ENCODE results near the gene RBMS1. TPM values are rescaled to one million over a fixed set of nuclear protein-coding genes. Genes with fewer than 3 reads are reported as not detected.

The RBMS1 gene
- total RNA-seq, 1 donor from 2014 or later = 51.1 TPM

GRCh38 chr2:160362541-160362940 lies 131.1 kb downstream of the RBMS1 start:
- intact Hi-C loops (cut with DNase I) = no loop called here
- Histone ChIP-seq H3K9me3 (no peaks in the 10 kb centered on the region), H3K27me3 (no peaks in the 10 kb centered on the region), H3K4me3 (no peak overlapping the region), H3K36me3 (peaks cover 4 to 6% of the 10 kb centered on the region in 2 donors), H3K4me1 (peaks cover 0 to 30% of the 10 kb centered on the region in 2 donors), H3K27ac (no peak overlapping the region)
- no peak for TF ChIP-seq CTCF (IDR thresholded peaks at IDR 0.05)
- no peak for DNase-seq (ENCODE audit: low spot score in 2 of 2)

- intact Hi-C loops (cut with DNase I) = no loop called here
- no peak for DNase-seq (ENCODE audit: low spot score in 2 of 2)
- no peak for TF ChIP-seq CTCF (IDR thresholded peaks at IDR 0.05)
- H3K27ac ChIP-seq = no peak overlapping the region
- H3K9me3 ChIP-seq = no peaks in the 10 kb centered on the region
- no peak overlapping the region for H3K4me3 ChIP-seq
- no peaks in the 10 kb centered on the region for H3K27me3 ChIP-seq
- peaks cover 0 to 27% of the 10 kb centered on the region in 2 donors for H3K4me1 ChIP-seq
- H3K36me3 ChIP-seq = peaks cover 4 to 6% of the 10 kb centered on the region in 2 donors
Observed at GRCh38 chr2:160362018-160362417, 131.6 kb downstream of the RBMS1 start.

- peaks cover 0 to 14% of the 10 kb centered on the region in 2 donors for H3K4me1 ChIP-seq
- TF ChIP-seq CTCF (IDR thresholded peaks at IDR 0.05) = no peak
- H3K27ac ChIP-seq = no peak overlapping the region
- H3K4me3 ChIP-seq = no peak overlapping the region
- H3K9me3 ChIP-seq = no peaks in the 10 kb centered on the region
- DNase-seq (ENCODE audit: low spot score in 2 of 2) = no peak
- intact Hi-C loops (cut with DNase I) = no loop called here
- H3K27me3 ChIP-seq = no peaks in the 10 kb centered on the region
- no peaks in the 10 kb centered on the region for H3K36me3 ChIP-seq
Observed at GRCh38 chr2:160360089-160360757, 133.4 kb downstream of the RBMS1 start.

GRCh38 chr2:160358046-160358445 lies 135.6 kb downstream of the RBMS1 start:
- H3K27ac ChIP-seq = no peak overlapping the region
- H3K36me3 ChIP-seq = no peaks in the 10 kb centered on the region
- intact Hi-C loops (cut with DNase I) = no loop called here
- H3K4me1 ChIP-seq = peaks cover 0 to 7% of the 10 kb centered on the region in 2 donors
- no peak for DNase-seq (ENCODE audit: low spot score in 2 of 2)
- H3K4me3 ChIP-seq = no peak overlapping the region
- no peak for TF ChIP-seq CTCF (IDR thresholded peaks at IDR 0.05)
- H3K27me3 ChIP-seq = no peaks in the 10 kb centered on the region
- no peaks in the 10 kb centered on the region for H3K9me3 ChIP-seq

GRCh38 chr2:160356485-160356884 lies 137.1 kb downstream of the RBMS1 start:
- Histone ChIP-seq H3K27ac (no peak overlapping the region), H3K27me3 (no peaks in the 10 kb centered on the region), H3K9me3 (no peaks in the 10 kb centered on the region), H3K36me3 (no peaks in the 10 kb centered on the region), H3K4me1 (peaks cover 6 to 14% of the 10 kb centered on the region in 2 donors), H3K4me3 (no peak overlapping the region)
- TF ChIP-seq CTCF (IDR thresholded peaks at IDR 0.05) = no peak
- no peak for DNase-seq (ENCODE audit: low spot score in 2 of 2)
- intact Hi-C loops (cut with DNase I) = no loop called here
